Measurements from ENCODE around the gene PKMYT1.

DNA sequence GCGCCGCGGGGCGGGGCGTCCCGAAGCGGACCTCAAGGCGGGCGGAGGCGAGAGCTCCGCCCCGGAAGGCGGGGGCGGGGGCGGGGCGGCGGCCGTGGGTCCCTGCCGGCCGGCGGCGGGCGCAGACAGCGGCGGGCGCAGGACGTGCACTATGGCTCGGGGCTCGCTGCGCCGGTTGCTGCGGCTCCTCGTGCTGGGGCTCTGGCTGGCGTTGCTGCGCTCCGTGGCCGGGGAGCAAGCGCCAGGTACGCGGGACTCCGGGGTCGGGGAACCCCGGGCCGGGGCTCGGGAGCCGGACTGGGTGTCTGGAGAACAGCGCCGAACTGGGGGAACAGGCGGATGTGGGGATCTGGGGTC, 40.0 kb upstream of the PKMYT1 start, which contains the start of gene TNFRSF12A:
- no peak for TF ChIP-seq CTCF (IDR thresholded peaks at IDR 0.05)
- peak in 1 of 2 donors; percentile 58 for TF ChIP-seq POLR2AphosphoS5 (IDR thresholded peaks at IDR 0.05; ENCODE audit: insufficient read depth in 1 of 2, low read depth in 1 of 2)
- peak in 1 of 2 donors; percentile 85 for TF ChIP-seq POLR2A (IDR thresholded peaks at IDR 0.05)
